Caco-2 (cell line): ENCODE results near the gene BARHL2. TPM values are rescaled to one million over a fixed set of nuclear protein-coding genes. Genes with fewer than 3 reads are reported as not detected.

Experiments
- BruUV-seq: library from RNA; stranded (reverse); fragments of 400-500 nt; replicated peaks from 2 replicates; lab custom pipeline; 2021; lab: Mats Ljungman, UMichigan
- CTCF ChIA-PET: fragments of 300-600 bp; sonication (Branson Sonifier 250); formaldehyde crosslinking; loops from one replicate; lab custom pipeline; 2022; ENCODE audit warnings: antibody characterized with exemption; lab: Charles Lee
- POLR2A ChIA-PET: fragments of 300-600 bp; sonication (Branson Sonifier 250); formaldehyde crosslinking; loops from one replicate; lab custom pipeline; 2022; ENCODE audit warnings: antibody characterized with exemption; lab: Charles Lee
- DNase-seq, 2 experiments: peaks; one replicate each; pipeline versions ENCODE4 v3.0.0 to v3.0.0-alpha.2; 2020 to 2022
- H3K27me3 ChIP-seq: replicated peaks from 2 replicates; pipeline ENCODE4 v1.6.0; 2011; ENCODE audit warnings: low read length; ENCODE audit not compliant: control insufficient read depth, insufficient read depth
- H3K36me3 ChIP-seq: 2 replicates; pipeline ENCODE4 v1.5.1; 2011; ENCODE audit warnings: low read length; ENCODE audit not compliant: control insufficient read depth, insufficient read depth
- H3K4me1 ChIP-seq: fragments of 250-450 bp; sonication (Bioruptor Pico); 2 replicates; pipeline ENCODE4 v1.5.1; 2020; ENCODE audit warnings: mild to moderate bottlenecking
- H3K4me3 ChIP-seq: 2 replicates; pipeline ENCODE4 v1.5.1; 2011; ENCODE audit warnings: low read depth, mild to moderate bottlenecking, control low read depth, low read length
- H3K9me3 ChIP-seq: fragments of 250-450 bp; sonication (Bioruptor Pico); 2 replicates; pipeline ENCODE4 v1.5.1; 2020; ENCODE audit warnings: mild to moderate bottlenecking, moderate library complexity
- H3K27ac Mint-ChIP-seq: one replicate; pipeline ENCODE4 v1.8.0; 2022; ENCODE audit warnings: mixed read lengths; ENCODE audit not compliant: unreplicated experiment
- H3K27me3 Mint-ChIP-seq: one replicate; pipeline ENCODE4 v1.8.0; 2022; ENCODE audit warnings: mixed read lengths; ENCODE audit not compliant: insufficient read depth, unreplicated experiment
- H3K36me3 Mint-ChIP-seq: one replicate; pipeline ENCODE4 v1.8.0; 2022; ENCODE audit warnings: mild to moderate bottlenecking, mixed read lengths; ENCODE audit not compliant: insufficient read depth, unreplicated experiment
- H3K4me1 Mint-ChIP-seq: one replicate; pipeline ENCODE4 v1.8.0; 2022; ENCODE audit warnings: low read depth, mixed read lengths; ENCODE audit not compliant: unreplicated experiment
- H3K4me3 Mint-ChIP-seq: one replicate; pipeline ENCODE4 v1.8.0; 2022; ENCODE audit warnings: mild to moderate bottlenecking, moderate library complexity, mixed read lengths; ENCODE audit not compliant: unreplicated experiment
- H3K9me3 Mint-ChIP-seq: one replicate; pipeline ENCODE4 v1.8.0; 2022; ENCODE audit warnings: mixed read lengths; ENCODE audit not compliant: unreplicated experiment
- CTCF ChIP-seq, 2 experiments: fragments of 200-600 bp in 1 of 2; IDR thresholded peaks; 1 replicate in 1 of 2; 2 replicates in 1 of 2; pipeline versions ENCODE4 v1.5.1 to v1.8.0; 2011 to 2022; ENCODE audit warnings: antibody characterized with exemption in 1 of 2, control low read depth in 1 of 2, inconsistent platforms in 1 of 2, low read depth in 1 of 2, low read length in 1 of 2, mild to moderate bottlenecking in 1 of 2, moderate library complexity in 1 of 2; ENCODE audit not compliant: insufficient read depth in 1 of 2, severe bottlenecking in 1 of 2, unreplicated experiment in 1 of 2
- intact Hi-C: fragments of 100-400 bp; cut with micrococcal nuclease; formaldehyde crosslinking; loops from one replicate; pipeline ENCODE4 v1.10.0; 2022; ENCODE audit not compliant: unreplicated experiment
- total RNA-seq: library from RNA; stranded (reverse); gene quantifications from 2 replicates; pipeline ENCODE4 v1.2.3, GENCODE V29; 2022

Gene BARHL2
- total RNA-seq, 1 experiment from 2014 or later, result not detected

- ChIA-PET POLR2A (no interaction called here), CTCF (no interaction called here)
- no peaks in the 10 kb centered on the region for H3K9me3 Mint-ChIP-seq
- no peak for TF ChIP-seq CTCF (IDR thresholded peaks at IDR 0.05; ENCODE audit: insufficient read depth in 1 of 2, low read depth in 1 of 2, low read length in 1 of 2, severe bottlenecking in 1 of 2, unreplicated experiment in 1 of 2)
- no peak for DNase-seq
- no TSS peak for BruUV-seq
- intact Hi-C loops, result no loop called here
- no peaks in the 10 kb centered on the region for H3K4me1 ChIP-seq
- no peaks in the 10 kb centered on the region for H3K36me3 Mint-ChIP-seq
- H3K4me1 Mint-ChIP-seq, result no peaks in the 10 kb centered on the region
- no peaks in the 10 kb centered on the region for H3K36me3 ChIP-seq
- no peaks in the 10 kb centered on the region for H3K9me3 ChIP-seq
- H3K27me3 ChIP-seq, result no peaks in the 10 kb centered on the region
- H3K27ac Mint-ChIP-seq, result no peak overlapping the region
- no peak overlapping the region for H3K4me3 Mint-ChIP-seq
- H3K4me3 ChIP-seq, result no peak overlapping the region
- peaks cover 17% of the 10 kb centered on the region for H3K27me3 Mint-ChIP-seq
Measured at GRCh38 chr1:90709535-90709934, 7.6 kb downstream of the BARHL2 start.

- BruUV-seq, result no TSS peak
- TF ChIP-seq CTCF (IDR thresholded peaks at IDR 0.05; ENCODE audit: insufficient read depth in 1 of 2, low read depth in 1 of 2, low read length in 1 of 2, severe bottlenecking in 1 of 2, unreplicated experiment in 1 of 2), result no peak
- ChIA-PET CTCF (no interaction called here), POLR2A (no interaction called here)
- Histone ChIP-seq H3K4me3 (no peak overlapping the region), H3K4me1 (no peaks in the 10 kb centered on the region), H3K9me3 (no peaks in the 10 kb centered on the region), H3K36me3 (no peaks in the 10 kb centered on the region), H3K27me3 (no peaks in the 10 kb centered on the region)
- H3K36me3 Mint-ChIP-seq, result no peaks in the 10 kb centered on the region
- no peaks in the 10 kb centered on the region for H3K9me3 Mint-ChIP-seq
- H3K27me3 Mint-ChIP-seq, result peaks cover 16% of the 10 kb centered on the region
- H3K27ac Mint-ChIP-seq, result no peak overlapping the region
- intact Hi-C loops, result no loop called here
- DNase-seq, result no peak
- H3K4me1 Mint-ChIP-seq, result no peaks in the 10 kb centered on the region
- H3K4me3 Mint-ChIP-seq, result no peak overlapping the region
Measured at GRCh38 chr1:90708826-90709225, 8.3 kb downstream of the BARHL2 start.

GRCh38 chr1:90708236-90708786, 8.8 kb downstream of the BARHL2 start:
- POLR2A ChIA-PET, result no interaction called here
- intact Hi-C loops, result no loop called here

More at GRCh38 chr1:90708236-90708786, 8.8 kb downstream of the BARHL2 start:
- CTCF ChIA-PET, result no interaction called here
- Mint-ChIP-seq H3K27ac (no peak overlapping the region), H3K4me1 (no peaks in the 10 kb centered on the region), H3K27me3 (peaks cover 13% of the 10 kb centered on the region), H3K36me3 (no peaks in the 10 kb centered on the region), H3K4me3 (no peak overlapping the region), H3K9me3 (no peaks in the 10 kb centered on the region)
- BruUV-seq, result no TSS peak
- H3K9me3 ChIP-seq, result no peaks in the 10 kb centered on the region
- TF ChIP-seq CTCF (IDR thresholded peaks at IDR 0.05; ENCODE audit: insufficient read depth in 1 of 2, low read depth in 1 of 2, low read length in 1 of 2, severe bottlenecking in 1 of 2, unreplicated experiment in 1 of 2), result no peak
- no peak for DNase-seq
- no peaks in the 10 kb centered on the region for H3K4me1 ChIP-seq
- no peaks in the 10 kb centered on the region for H3K36me3 ChIP-seq
- no peak overlapping the region for H3K4me3 ChIP-seq
- no peaks in the 10 kb centered on the region for H3K27me3 ChIP-seq
